Effector CD8-positive, alpha-beta T cell (primary cell): ENCODE results near the gene PER2.

Experiments used
- DNase-seq: peaks from one replicate; lab custom pipeline; 2025; lab: John Stamatoyannopoulos, UW

Gene PER2

GRCh38 chr2:238308177-238308576, 19.8 kb upstream of the PER2 start:
- DNase-seq, result no peak

GRCh38 chr2:238306672-238306998, 18.2 kb upstream of the PER2 start:
- DNase-seq, result no peak

GRCh38 chr2:238305965-238306671, 17.7 kb upstream of the PER2 start:
- no peak for DNase-seq

DNA sequence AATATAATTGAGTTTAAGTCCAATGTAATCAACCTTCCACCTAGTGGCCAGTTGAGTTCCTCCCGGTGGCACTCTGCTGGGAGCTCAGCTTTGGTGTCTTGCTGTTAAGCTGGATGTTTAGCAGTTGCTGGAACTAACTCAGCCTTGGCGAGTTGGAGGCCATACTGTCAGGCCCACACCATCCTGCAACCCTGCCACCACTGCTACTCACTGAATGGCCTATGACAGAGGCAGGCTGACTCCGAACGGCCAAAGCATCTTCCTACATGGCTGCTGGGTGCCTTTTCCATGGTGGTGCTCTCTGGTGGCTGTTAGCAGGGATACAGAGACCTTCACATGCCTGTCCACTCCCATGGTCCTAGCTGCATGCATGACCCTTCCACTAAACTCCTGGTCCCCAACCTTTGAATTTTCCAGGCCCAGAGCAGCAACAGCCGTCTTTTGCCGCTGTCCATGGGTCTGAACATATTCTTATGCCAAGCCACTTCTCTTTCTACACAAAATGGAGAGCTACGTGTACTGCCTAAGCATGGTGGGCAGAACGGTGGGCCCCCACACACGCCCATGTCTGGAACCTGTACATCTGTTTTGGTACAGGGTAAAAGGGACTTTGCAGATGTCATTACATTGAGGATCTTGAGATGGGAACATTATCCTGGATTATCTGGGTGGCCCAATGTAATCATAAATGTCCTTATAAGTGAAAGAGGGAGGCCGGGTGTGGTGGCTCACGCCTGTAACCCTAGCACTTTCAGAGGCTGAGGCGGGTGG, 16.9 kb upstream of the PER2 start:
- DNase-seq, result no peak

GRCh38 chr2:238304116-238304515, 15.7 kb upstream of the PER2 start:
- DNase-seq, result no peak

- DNase-seq, result no peak
Observed at GRCh38 chr2:238302751-238303150, 14.3 kb upstream of the PER2 start.

- no peak for DNase-seq
Observed at GRCh38 chr2:238302087-238302486, 13.7 kb upstream of the PER2 start.

DNA sequence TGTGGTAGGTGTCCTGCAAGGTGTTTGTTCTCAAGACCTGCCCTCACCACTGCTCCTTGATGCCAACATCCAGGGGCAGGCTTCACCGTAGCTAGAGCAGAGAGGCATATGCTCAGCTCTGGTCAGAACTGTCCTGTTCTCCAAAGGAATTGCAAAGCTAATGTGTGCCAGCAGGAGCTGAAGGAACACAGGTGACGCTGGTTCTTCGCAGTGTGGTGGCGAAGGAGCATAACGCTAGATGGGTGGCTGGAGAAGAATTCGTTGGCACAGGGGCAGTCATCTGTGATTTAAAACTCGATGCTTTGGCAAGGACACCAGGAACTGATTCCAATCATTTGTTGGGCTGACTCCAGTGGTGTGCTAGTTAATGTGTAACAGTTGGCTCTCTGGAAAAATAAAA, 11.4 kb upstream of the PER2 start:
- no peak for DNase-seq

DNA sequence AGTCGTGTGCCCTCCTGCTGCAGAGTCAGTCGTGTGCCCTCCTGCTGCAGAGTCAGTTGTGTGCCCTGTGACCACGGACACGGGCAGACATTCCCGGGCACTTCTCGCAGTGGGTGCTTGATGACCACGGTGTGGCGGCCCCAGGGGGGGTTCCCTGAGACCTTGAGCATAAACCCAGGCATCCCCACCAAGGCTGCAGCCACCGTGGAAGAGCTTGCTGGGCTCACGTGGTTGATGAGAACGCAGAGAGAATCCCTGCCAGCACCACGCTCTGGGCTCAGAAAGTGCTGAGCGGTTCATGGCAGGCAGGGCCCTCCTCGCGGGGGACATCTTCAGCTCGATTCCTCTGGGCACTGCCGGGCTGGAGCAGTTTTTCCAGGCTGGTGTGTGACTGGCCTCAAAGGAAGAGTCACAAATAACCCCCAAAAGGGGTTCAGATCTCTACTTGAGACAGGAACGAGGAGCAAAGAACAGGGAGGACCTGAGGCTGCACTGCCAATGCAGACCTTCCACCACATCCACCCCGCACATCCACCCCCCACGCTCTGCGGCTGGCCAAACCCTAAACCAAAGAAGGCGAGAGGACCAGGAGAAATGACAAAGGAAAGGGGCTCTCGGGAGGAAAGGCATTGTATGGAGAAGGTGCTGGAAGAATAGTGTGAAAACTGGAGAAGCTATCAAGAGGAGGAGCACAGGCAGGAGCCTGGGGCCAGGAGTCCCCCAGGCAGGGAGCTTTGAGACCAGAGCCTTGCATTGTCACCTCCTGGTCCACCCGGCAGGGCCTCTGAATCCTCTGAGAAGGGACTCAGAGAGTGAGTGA, 8.4 kb upstream of the PER2 start:
- DNase-seq, result no peak

DNA sequence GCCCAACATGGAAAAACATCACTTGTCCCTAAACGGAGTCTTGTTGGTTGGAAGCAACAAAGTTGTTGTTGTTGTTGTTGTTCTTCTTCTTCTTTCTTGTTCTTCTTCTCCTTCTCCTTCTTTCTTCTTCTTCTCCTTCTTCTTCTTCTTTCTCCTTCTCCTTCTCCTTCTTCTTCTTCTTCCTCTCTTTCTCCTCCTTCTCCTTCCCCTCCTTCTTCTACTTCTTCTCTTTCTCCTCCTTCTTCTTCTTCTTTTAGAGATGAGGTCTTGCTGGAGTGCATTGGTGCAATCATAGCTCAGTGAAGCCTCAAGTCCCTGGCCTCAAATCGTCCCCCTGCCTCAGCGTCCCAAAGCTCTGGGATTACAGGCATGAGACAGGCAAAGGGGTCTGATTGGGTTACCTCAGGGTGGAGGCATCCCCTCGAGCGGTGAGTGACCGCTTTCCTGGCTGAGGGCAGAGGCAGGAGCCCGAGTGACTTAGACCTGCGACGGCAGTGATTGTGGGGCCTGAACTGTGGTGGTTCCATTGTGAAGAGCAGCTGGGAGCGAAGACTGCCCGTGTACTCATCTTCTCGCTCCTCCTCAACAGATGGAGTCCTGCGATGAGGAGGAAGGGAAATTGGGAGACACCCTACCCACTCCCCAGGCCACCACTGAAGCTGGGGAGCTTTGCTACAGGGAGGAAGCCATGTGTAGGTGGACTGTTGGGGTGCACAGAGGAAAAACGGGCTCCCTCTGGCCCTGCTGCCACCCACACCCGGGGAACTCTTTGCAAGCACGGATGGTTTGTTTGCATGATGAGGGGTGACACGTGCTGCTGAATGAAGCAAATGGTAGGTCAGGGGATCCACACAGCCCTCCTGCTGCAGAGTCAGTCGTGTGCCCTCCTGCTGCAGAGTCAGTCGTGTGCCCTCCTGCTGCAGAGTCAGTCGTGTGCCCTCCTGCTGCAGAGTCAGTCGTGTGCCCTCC, 7.0 kb upstream of the PER2 start:
- DNase-seq, result no peak

GRCh38 chr2:238294393-238295143, 6.2 kb upstream of the PER2 start:
- DNase-seq, result no peak

DNA sequence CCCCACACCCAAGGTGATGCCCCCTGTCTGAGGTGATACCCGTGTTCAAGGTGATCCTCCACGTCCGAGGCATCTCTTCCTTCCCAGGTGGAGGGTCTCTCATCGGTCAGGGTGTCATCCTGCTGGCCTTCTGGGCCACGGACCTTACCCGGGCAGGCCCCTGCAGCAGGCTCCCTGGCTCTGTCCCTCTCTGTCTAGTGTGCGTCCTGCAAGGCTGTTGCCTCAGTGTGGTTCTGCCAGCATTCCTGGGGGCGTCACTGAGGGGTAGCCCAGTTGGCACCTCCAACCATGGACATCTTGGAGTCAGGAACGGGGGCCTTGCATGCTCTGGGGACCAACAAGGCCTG, 5.6 kb upstream of the PER2 start:
- no peak for DNase-seq

GRCh38 chr2:238291550-238292281, 3.3 kb upstream of the PER2 start:
- no peak for DNase-seq

DNA sequence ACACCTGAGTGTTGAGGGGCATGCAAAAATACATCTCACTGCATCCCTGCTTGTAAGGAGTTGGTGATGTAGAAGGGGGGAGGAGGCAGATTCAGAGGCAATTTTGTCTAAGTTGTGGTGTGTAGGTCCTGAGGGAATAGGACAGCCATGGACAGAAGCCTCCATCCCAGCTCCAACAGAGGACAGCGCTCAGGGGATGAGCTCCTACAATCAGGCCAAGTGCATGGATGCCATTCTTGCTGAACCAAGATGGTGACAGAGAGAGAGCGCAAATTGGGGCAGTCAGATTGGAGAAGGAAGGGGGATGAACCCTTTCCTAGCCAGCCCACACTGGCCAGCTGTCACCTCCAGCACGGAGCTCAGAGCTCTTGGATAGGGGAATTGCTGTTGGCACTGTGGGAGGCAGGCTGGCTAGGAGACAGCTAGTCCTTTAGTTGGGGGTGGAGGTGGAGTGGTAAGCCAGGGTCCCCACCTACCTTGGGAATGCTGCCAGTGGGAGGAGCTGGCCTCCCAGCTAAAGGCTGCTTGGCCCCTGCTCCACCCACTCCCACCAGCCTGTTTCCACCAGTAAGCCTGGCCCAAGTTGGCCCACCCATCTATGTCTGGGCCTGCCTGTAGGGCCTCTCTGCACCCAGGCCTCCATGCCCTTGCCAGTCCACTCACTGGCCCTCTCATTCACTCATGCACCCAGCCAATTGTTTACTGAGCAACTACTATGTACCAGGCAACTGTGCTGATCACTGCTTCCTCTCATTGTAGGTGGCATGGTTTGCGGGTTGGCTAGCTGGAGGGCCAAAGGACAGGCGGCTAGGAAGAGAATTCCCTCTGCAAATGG, 2.5 kb upstream of the PER2 start:
- DNase-seq, result no peak

DNA sequence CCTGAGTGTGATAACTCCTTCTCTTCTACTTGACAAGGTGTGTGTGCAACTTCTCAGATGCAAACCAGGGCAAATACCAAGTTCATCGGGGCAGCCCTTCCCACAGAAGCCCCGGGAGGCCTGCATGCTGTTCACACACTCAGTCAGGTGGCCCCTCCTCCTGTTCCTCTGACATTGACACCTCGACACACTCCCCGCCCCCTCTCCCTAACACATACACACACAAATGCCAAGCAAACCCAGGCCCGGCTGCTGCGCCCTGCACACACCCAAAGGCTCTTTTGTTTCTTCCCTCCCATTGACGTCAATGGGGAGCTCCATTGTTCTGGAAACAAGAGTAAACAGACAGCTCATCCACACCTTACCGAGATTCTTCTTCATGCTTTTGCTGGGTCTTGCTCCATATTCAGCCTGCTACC, 1.7 kb upstream of the PER2 start:
- DNase-seq, result no peak

- no peak for DNase-seq
Observed at GRCh38 chr2:238289574-238289973, 1.2 kb upstream of the PER2 start.

- peak; percentile 97 for DNase-seq
Observed at GRCh38 chr2:238288650-238289573, 502 bp upstream of the PER2 start.
